ENCODE results near the gene SLC37A1.

The SLC37A1 gene

DNA sequence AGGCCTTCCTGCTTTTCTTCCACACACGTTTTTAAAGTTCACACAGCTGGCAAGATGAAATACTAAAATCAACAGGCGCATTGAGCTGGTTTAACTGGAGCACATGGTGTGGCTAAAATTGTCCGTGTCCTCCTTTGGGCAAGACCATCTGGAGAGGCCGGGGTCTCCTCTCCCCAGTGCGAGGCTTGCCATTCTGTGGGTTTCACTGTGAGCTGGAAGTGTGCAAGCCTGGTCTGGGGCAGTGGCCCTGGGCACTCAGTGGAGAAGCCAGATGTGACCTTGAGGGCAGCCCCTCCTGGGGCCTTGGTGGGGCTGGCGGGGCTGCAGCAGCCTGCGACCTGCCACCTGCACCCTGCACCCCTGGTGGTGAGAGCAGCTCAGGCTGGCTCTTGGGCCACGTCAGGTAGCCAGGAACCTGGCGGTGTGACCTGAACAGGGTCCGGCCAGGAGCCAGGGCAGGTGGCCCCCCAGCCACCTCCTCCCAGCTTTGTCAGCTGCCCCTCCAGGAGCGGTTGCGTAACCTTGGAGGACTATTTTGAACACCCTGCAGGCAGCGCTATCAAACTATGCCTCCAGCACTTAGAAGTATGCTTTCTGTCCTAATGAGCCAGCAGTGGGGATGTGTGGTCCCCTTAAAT lies 52.4 kb downstream of the SLC37A1 start:
- Histone ChIP-seq H3K9me3 (ENCODE audit: control insufficient read depth, low read length) (no peaks in the 10 kb centered on the region), H3K27ac (ENCODE audit: insufficient read depth, low read depth, low read length, poor library complexity, severe bottlenecking) (no peak overlapping the region), H3K4me1 (ENCODE audit: control insufficient read depth, insufficient read depth, low read length) (peaks cover 5% of the 10 kb centered on the region), H3K27me3 (ENCODE audit: control insufficient read depth, insufficient read depth, low read length, poor library complexity, severe bottlenecking) (no peaks in the 10 kb centered on the region), H3K36me3 (ENCODE audit: control insufficient read depth, insufficient read depth, low read length) (no peaks in the 10 kb centered on the region), H3K4me3 (ENCODE audit: insufficient read depth, low read depth, low read length) (no peak overlapping the region)
- 89 to 91% methylated on average over 13 of the region's 13 CpGs for WGBS, 2 experiments

DNA sequence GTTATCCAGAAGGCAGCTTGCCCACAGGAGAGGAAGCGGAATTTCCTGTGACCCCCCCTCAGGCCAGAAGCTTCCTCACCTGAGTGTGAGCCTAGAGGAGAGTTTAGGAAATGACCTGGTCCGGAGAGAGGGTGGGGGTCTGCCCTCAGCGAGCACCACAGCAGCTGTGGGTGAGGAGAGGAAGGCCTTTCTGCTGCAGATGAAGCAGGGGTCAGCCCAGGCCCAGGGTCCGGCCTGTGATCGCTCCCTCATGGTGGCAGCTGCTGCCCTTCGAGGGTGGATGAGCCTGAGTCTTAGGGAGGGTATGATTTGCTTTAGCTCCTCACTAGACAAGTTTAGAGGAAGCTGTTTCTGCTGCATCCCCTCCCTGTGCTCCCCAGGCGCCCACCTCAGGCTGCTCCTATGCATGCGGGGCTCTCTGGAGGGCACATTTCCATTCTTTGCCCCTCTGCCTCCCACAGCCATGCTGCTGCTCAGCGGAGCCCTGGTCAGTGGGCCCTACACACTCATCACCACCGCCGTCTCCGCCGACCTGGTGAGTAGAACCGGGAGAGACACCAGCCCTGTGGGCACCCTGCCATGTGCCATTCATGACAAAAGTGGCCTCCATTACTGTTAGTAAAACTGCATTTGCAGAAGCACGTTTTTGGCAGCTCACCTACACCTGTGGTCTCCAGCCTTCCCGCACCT lies 53.0 kb downstream of the SLC37A1 start:
- H3K4me1 ChIP-seq (ENCODE audit: control insufficient read depth, insufficient read depth, low read length), result peaks cover 12% of the 10 kb centered on the region

DNA sequence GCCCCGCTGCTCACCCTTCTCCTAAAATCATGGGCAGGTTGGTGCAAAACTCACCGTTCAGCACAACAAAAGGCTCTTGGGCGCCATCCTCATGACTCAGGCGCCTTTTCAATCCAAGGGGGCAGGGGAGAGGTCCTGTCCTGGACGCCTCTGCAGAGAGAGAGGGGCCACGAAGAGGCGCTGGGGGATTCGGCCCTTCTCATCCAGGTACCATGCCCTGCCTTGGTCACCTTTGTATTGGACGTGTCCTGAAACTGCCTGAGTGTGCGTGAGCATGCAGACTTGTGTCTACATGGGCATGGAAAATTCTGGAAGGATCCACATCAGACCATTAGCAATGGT lies 53.5 kb downstream of the SLC37A1 start:
- Histone ChIP-seq H3K27me3 (ENCODE audit: control insufficient read depth, insufficient read depth, low read length, poor library complexity, severe bottlenecking) (no peaks in the 10 kb centered on the region), H3K36me3 (ENCODE audit: control insufficient read depth, insufficient read depth, low read length) (no peaks in the 10 kb centered on the region), H3K4me1 (ENCODE audit: control insufficient read depth, insufficient read depth, low read length) (peaks cover 16% of the 10 kb centered on the region), H3K9me3 (ENCODE audit: control insufficient read depth, low read length) (no peaks in the 10 kb centered on the region), H3K4me3 (ENCODE audit: insufficient read depth, low read depth, low read length) (no peak overlapping the region), H3K27ac (ENCODE audit: insufficient read depth, low read depth, low read length, poor library complexity, severe bottlenecking) (no peak overlapping the region)
- 87 to 90% methylated on average over 10 of the region's 10 CpGs for WGBS, 2 experiments

More for the DNA sequence above, 53.0 kb downstream of the SLC37A1 start:
- Histone ChIP-seq H3K36me3 (ENCODE audit: control insufficient read depth, insufficient read depth, low read length) (no peaks in the 10 kb centered on the region), H3K27me3 (ENCODE audit: control insufficient read depth, insufficient read depth, low read length, poor library complexity, severe bottlenecking) (no peaks in the 10 kb centered on the region), H3K4me3 (ENCODE audit: insufficient read depth, low read depth, low read length) (no peak overlapping the region), H3K27ac (ENCODE audit: insufficient read depth, low read depth, low read length, poor library complexity, severe bottlenecking) (no peak overlapping the region), H3K9me3 (ENCODE audit: control insufficient read depth, low read length) (no peaks in the 10 kb centered on the region)
- 89 to 90% methylated on average over 16 of the region's 16 CpGs for WGBS, 2 experiments

DNA sequence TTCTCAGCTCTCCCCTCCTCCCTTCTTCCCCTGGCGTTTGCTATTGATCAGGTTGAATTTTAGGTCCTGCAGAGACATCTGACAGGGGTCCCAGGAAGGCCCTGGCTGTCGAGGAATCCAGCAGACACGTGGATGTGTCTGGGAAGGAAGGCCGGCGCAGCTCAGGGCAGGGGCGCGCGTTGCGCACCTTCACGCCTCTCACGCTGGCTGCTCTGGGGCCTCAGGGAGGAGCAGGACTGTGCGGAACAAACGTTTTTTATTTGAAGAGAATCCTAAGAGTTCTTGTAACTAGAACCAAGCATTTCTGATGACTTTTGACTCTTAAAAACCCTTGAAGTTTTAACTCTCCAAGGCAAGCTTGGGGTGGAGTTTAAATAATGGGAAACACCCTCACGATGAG lies 54.2 kb downstream of the SLC37A1 start:
- no peak overlapping the region for H3K4me3 ChIP-seq (ENCODE audit: insufficient read depth, low read depth, low read length)
- no peaks in the 10 kb centered on the region for H3K36me3 ChIP-seq (ENCODE audit: control insufficient read depth, insufficient read depth, low read length)
- peaks cover 16% of the 10 kb centered on the region for H3K4me1 ChIP-seq (ENCODE audit: control insufficient read depth, insufficient read depth, low read length)
- no peak overlapping the region for H3K27ac ChIP-seq (ENCODE audit: insufficient read depth, low read depth, low read length, poor library complexity, severe bottlenecking)
- WGBS, 2 experiments, result 94 to 95% methylated on average over 14 of the region's 14 CpGs
- no peaks in the 10 kb centered on the region for H3K27me3 ChIP-seq (ENCODE audit: control insufficient read depth, insufficient read depth, low read length, poor library complexity, severe bottlenecking)
- H3K9me3 ChIP-seq (ENCODE audit: control insufficient read depth, low read length), result no peaks in the 10 kb centered on the region

DNA sequence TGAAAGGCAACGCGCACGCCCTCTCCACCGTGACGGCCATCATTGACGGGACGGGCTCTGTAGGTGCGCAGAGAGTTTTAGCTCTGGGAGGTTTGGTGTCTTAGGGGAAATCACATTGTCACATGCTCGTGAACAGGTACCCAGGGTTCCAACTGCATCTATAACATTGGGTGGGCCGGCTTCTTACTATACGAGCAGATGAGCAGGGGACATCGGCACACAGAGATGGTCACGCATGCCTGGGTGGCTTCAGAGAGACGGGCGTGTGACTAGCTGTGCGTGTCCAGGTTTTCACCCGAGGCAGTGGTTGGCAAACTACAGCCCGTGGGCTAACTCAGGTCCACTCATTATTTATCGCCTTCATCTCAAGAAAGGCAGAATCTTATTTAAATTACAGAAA lies 54.7 kb downstream of the SLC37A1 start:
- H3K27me3 ChIP-seq (ENCODE audit: control insufficient read depth, insufficient read depth, low read length, poor library complexity, severe bottlenecking), result no peaks in the 10 kb centered on the region
- H3K36me3 ChIP-seq (ENCODE audit: control insufficient read depth, insufficient read depth, low read length), result no peaks in the 10 kb centered on the region
- WGBS, 2 experiments, result 96% methylated on average over 19 of the region's 19 CpGs
- no peak overlapping the region for H3K4me3 ChIP-seq (ENCODE audit: insufficient read depth, low read depth, low read length)
- H3K27ac ChIP-seq (ENCODE audit: insufficient read depth, low read depth, low read length, poor library complexity, severe bottlenecking), result no peak overlapping the region
- H3K9me3 ChIP-seq (ENCODE audit: control insufficient read depth, low read length), result no peaks in the 10 kb centered on the region
- H3K4me1 ChIP-seq (ENCODE audit: control insufficient read depth, insufficient read depth, low read length), result peaks cover 16% of the 10 kb centered on the region

DNA sequence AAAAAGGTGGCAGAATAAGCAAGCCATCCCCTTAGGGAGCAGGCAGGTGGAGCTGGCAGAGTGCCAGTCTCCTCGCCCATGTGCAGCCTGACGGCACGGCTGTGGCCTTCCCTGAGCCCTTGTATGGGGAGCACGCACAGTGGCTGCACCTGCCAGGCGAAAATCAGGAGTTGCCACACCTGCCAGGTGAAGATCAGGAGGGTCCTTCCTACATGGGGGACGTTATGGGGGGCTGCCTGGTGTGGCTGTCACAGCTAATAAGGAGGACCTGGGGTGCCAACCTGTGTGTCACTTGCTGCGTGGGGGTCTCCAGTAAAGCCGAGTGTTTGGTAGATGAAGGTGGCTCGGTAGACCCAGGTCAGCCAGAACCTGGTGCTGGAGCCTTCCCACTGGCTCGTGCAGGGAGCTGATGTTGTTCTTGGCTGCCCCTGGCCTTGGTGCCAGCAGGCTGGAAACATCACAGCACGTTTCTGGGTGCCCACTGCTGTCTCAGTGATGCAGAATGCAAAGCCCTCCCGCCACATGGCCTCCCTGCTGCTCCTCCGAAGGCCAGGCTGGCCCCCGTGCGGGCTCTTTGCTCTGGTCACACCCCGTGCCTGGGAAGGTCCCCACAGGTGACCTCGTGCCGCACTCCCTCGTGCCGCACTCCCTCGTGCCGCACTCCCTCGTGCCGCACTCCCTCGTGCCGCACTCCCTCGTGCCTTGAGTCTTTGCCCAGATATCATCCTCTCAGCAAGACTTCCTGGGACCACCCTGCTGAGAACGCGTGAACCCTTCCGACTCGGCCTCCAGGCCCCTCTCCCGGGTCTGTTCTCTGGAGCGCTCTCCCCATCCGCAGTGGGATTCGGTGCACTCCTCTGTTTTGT lies 55.4 kb downstream of the SLC37A1 start:
- no peak overlapping the region for H3K4me3 ChIP-seq (ENCODE audit: insufficient read depth, low read depth, low read length)
- H3K27me3 ChIP-seq (ENCODE audit: control insufficient read depth, insufficient read depth, low read length, poor library complexity, severe bottlenecking), result no peaks in the 10 kb centered on the region
- peaks cover 16% of the 10 kb centered on the region for H3K4me1 ChIP-seq (ENCODE audit: control insufficient read depth, insufficient read depth, low read length)
- no peaks in the 10 kb centered on the region for H3K36me3 ChIP-seq (ENCODE audit: control insufficient read depth, insufficient read depth, low read length)
- no peaks in the 10 kb centered on the region for H3K9me3 ChIP-seq (ENCODE audit: control insufficient read depth, low read length)
- H3K27ac ChIP-seq (ENCODE audit: insufficient read depth, low read depth, low read length, poor library complexity, severe bottlenecking), result no peak overlapping the region
- WGBS, 2 experiments, result 93 to 94% methylated on average over 35 of the region's 35 CpGs

DNA sequence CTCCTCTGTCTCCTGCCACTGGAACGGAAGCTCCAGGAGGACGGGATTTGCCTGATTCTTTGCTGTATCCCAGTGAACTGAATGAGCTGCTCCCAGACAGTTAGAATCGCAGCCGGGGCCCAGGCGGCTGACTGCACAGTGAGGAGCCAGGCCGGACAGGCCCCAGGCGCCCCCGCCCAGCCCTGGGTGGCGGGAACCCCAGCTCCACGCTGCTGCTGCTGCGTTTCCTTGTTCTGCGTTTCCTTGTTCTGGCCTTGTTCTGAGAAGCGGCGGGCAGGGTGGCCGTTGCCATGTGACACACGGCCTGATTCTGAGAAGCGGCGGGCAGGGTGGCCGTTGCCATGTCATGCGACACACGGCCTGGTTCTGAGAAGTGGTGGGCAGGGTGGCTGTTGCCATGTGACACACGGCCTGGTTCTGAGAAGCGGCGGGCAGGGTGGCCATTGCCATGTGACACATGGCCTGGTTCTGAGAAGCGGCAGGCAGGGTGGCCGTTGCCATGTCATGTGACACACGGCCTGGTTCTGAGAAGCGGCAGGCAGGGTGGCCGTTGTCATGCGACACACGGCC lies 56.2 kb downstream of the SLC37A1 start:
- 89 to 90% methylated on average over 31 of the region's 31 CpGs for WGBS, 2 experiments
- Histone ChIP-seq H3K36me3 (ENCODE audit: control insufficient read depth, insufficient read depth, low read length) (no peaks in the 10 kb centered on the region), H3K9me3 (ENCODE audit: control insufficient read depth, low read length) (no peaks in the 10 kb centered on the region), H3K27ac (ENCODE audit: insufficient read depth, low read depth, low read length, poor library complexity, severe bottlenecking) (no peak overlapping the region), H3K4me3 (ENCODE audit: insufficient read depth, low read depth, low read length) (no peak overlapping the region), H3K27me3 (ENCODE audit: control insufficient read depth, insufficient read depth, low read length, poor library complexity, severe bottlenecking) (no peaks in the 10 kb centered on the region), H3K4me1 (ENCODE audit: control insufficient read depth, insufficient read depth, low read length) (peaks cover 16% of the 10 kb centered on the region)

DNA sequence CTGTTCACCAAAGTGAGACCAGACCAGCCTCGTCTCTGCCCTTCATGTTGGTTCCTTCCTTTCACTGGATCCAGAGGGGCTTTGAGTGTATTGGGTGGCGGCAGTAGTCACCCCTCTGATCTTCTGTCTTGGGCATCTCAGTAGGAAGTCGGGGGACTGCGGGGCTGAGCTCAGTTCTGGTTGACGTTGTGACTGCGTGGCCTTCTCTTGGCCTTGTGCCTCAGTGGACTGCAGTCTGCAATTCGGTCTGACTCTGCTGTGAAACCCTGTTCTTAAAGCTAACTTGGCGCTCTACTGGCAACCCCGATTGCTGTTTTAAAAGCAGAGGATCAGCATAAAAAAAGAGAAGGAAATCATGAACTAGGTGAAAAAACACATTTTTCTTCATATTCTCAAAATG lies 56.7 kb downstream of the SLC37A1 start:
- Histone ChIP-seq H3K27me3 (ENCODE audit: control insufficient read depth, insufficient read depth, low read length, poor library complexity, severe bottlenecking) (no peaks in the 10 kb centered on the region), H3K4me3 (ENCODE audit: insufficient read depth, low read depth, low read length) (no peak overlapping the region), H3K4me1 (ENCODE audit: control insufficient read depth, insufficient read depth, low read length) (peaks cover 16% of the 10 kb centered on the region), H3K9me3 (ENCODE audit: control insufficient read depth, low read length) (no peaks in the 10 kb centered on the region), H3K36me3 (ENCODE audit: control insufficient read depth, insufficient read depth, low read length) (no peaks in the 10 kb centered on the region), H3K27ac (ENCODE audit: insufficient read depth, low read depth, low read length, poor library complexity, severe bottlenecking) (no peak overlapping the region)
- 92 to 93% methylated on average over 9 of the region's 9 CpGs for WGBS, 2 experiments

DNA sequence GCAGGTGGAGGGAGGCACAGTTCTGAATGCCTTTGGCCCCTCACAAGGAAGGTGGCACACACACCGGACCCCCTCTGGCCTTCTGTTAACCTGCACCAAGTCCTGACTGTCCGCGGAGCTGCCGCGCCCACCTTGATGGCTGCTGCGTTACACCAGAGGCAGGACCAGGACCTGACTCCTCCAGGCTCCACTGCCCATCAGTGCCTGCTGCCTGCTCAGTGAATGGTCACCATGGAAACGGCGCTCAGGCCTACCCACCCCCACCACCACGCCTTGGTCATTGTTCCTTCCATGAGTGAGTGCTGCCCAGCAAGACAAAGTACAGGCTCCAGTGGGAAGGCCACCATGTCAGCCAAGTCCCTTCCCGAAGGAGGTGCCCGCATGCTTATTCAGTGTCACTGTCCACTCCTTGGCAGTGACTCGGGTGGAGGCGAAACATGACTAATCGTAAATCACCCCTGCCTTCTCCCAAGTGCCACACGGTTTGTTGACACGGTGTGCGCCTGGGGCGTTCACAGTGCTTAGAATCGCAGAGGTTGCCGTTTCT lies 57.3 kb downstream of the SLC37A1 start:
- Histone ChIP-seq H3K4me1 (ENCODE audit: control insufficient read depth, insufficient read depth, low read length) (peaks cover 16% of the 10 kb centered on the region), H3K27ac (ENCODE audit: insufficient read depth, low read depth, low read length, poor library complexity, severe bottlenecking) (no peak overlapping the region), H3K27me3 (ENCODE audit: control insufficient read depth, insufficient read depth, low read length, poor library complexity, severe bottlenecking) (no peaks in the 10 kb centered on the region), H3K9me3 (ENCODE audit: control insufficient read depth, low read length) (no peaks in the 10 kb centered on the region), H3K36me3 (ENCODE audit: control insufficient read depth, insufficient read depth, low read length) (no peaks in the 10 kb centered on the region), H3K4me3 (ENCODE audit: insufficient read depth, low read depth, low read length) (no peak overlapping the region)
- WGBS, 2 experiments, result 83 to 86% methylated on average over 20 of the region's 20 CpGs

All from ectodermal cell (in vitro differentiated cells).